H1 (cell line): ENCODE data around the gene ABCC11. TPM values are rescaled to one million over a fixed set of nuclear protein-coding genes. Genes with fewer than 3 reads are reported as not detected.

Experiments used
- CTCF ChIA-PET: fragments of 300-600 bp; sonication (Branson Sonifier 250); formaldehyde crosslinking; loops from one replicate; lab custom pipeline; 2021; ENCODE audit not compliant: partially characterized antibody; lab: Charles Lee
- POLR2A ChIA-PET: fragments of 300-600 bp; sonication (Branson Sonifier 250); formaldehyde crosslinking; loops from one replicate; lab custom pipeline; 2021; ENCODE audit warnings: inconsistent platforms; ENCODE audit not compliant: partially characterized antibody; lab: Charles Lee
- DNase-seq, 2 experiments: peaks; one replicate each; pipeline versions ENCODE4 v3.0.0 to v3.0.0-alpha.2; 2010 to 2022; ENCODE audit warnings: low spot score in 2 of 2, low read depth in 1 of 2, mixed read lengths in 1 of 2
- FAIRE-seq: peaks from 2 replicates; lab custom pipeline; 2011; peaks lifted over from hg19 to GRCh38; lab: Jason Lieb, UNC
- H2AFZ ChIP-seq: 2 replicates; pipeline ENCODE4 v1.8.1; 2012; ENCODE audit warnings: low read length, inconsistent platforms
- H2AK5ac ChIP-seq: 2 replicates; pipeline ENCODE4 v1.6.1; 2013; ENCODE audit warnings: low read depth, low read length
- H2BK120ac ChIP-seq: replicated peaks from 2 replicates; pipeline ENCODE3; 2013; ENCODE audit warnings: low read depth, low read length, inconsistent platforms
- H2BK12ac ChIP-seq: 2 replicates; pipeline ENCODE4 v1.6.1; 2013; ENCODE audit warnings: low read depth, low read length
- H2BK15ac ChIP-seq: 2 replicates; pipeline ENCODE4 v1.6.1; 2013; ENCODE audit warnings: low read length
- H2BK20ac ChIP-seq: 2 replicates; pipeline ENCODE4 v1.6.1; 2013; ENCODE audit warnings: low read length
- H2BK5ac ChIP-seq: 2 replicates; pipeline ENCODE4 v1.6.1; 2013; ENCODE audit warnings: low read depth, low read length
- H3K14ac ChIP-seq: 2 replicates; pipeline ENCODE4 v1.6.1; 2013; ENCODE audit warnings: inconsistent platforms; ENCODE audit not compliant: insufficient read length
- H3K18ac ChIP-seq: 2 replicates; pipeline ENCODE4 v1.6.1; 2013; ENCODE audit warnings: low read length; ENCODE audit errors: extremely low read depth
- H3K23ac ChIP-seq: 2 replicates; pipeline ENCODE4 v1.6.1; 2013; ENCODE audit warnings: inconsistent platforms; ENCODE audit not compliant: insufficient read length
- H3K23me2 ChIP-seq: 2 replicates; pipeline ENCODE4 v1.6.1; 2013; ENCODE audit warnings: low read depth, low read length
- H3K27ac ChIP-seq: 2 replicates; pipeline ENCODE4 v1.6.1; 2011; ENCODE audit warnings: low read depth, low read length, inconsistent platforms
- H3K27me3 ChIP-seq, 4 experiments: replicated peaks in 1 of 4; 1 replicate in 1 of 4; 2 replicates in 3 of 4; pipeline versions ENCODE4 v1.6.1 to v1.8.1; 2011 to 2013; ENCODE audit warnings: low read length in 3 of 4, mild to moderate bottlenecking in 3 of 4, inconsistent platforms in 2 of 4, mixed read lengths in 2 of 4, moderate library complexity in 1 of 4; ENCODE audit not compliant: control insufficient read depth in 3 of 4, insufficient read depth in 3 of 4; ENCODE audit errors: extremely low read depth in 1 of 4
- H3K36me3 ChIP-seq, 4 experiments: 2 replicates each; pipeline versions ENCODE4 v1.6.1 to v1.8.1; 2011 to 2013; ENCODE audit warnings: mild to moderate bottlenecking in 4 of 4, low read length in 3 of 4, moderate library complexity in 2 of 4, control low read depth in 1 of 4, inconsistent platforms in 1 of 4; ENCODE audit not compliant: insufficient read depth in 4 of 4, control insufficient read depth in 2 of 4
- H3K4ac ChIP-seq: replicated peaks from 2 replicates; pipeline ENCODE3; 2013; ENCODE audit warnings: low read length, low read depth, mixed read lengths, inconsistent platforms; ENCODE audit not compliant: insufficient read length
- H3K4me1 ChIP-seq, 4 experiments: replicated peaks in 1 of 4; 1 replicate in 1 of 4; 2 replicates in 3 of 4; pipeline versions ENCODE4 v1.6.1 to v1.8.1; 2011 to 2013; ENCODE audit warnings: low read length in 3 of 4, inconsistent platforms in 2 of 4, mixed read lengths in 1 of 4; ENCODE audit not compliant: insufficient read depth in 4 of 4, control insufficient read depth in 3 of 4
- H3K4me2 ChIP-seq, 2 experiments: 2 replicates each; pipeline versions ENCODE4 v1.6.1 to v1.8.1; 2011 to 2013; ENCODE audit warnings: low read depth in 2 of 2, low read length in 2 of 2, control low read depth in 1 of 2, inconsistent platforms in 1 of 2, mild to moderate bottlenecking in 1 of 2; ENCODE audit not compliant: insufficient read depth in 1 of 2
- H3K4me3 ChIP-seq, 4 experiments: fragments of 200-600, 300-600 bp in 1 of 4; sonication (generic), shearing (Covaris generic), sonication (Bioruptor Twin) in 1 of 4; 2 replicates each; pipeline versions ENCODE4 v1.5.1 to v1.8.1; 2011 to 2016; ENCODE audit warnings: low read length in 4 of 4, low read depth in 3 of 4, control low read depth in 2 of 4, inconsistent platforms in 2 of 4, mild to moderate bottlenecking in 2 of 4, mixed read lengths in 1 of 4, moderate library complexity in 1 of 4; ENCODE audit not compliant: insufficient read depth in 2 of 4; ENCODE audit errors: extremely low read depth in 1 of 4
- H3K56ac ChIP-seq: replicated peaks from 2 replicates; pipeline ENCODE3; 2013; ENCODE audit warnings: low read depth, mild to moderate bottlenecking, mixed read lengths, low read length, inconsistent platforms; ENCODE audit not compliant: insufficient read length
- H3K79me1 ChIP-seq: 2 replicates; pipeline ENCODE4 v1.6.1; 2013; ENCODE audit warnings: low read depth, low read length, control low read depth
- H3K79me2 ChIP-seq, 2 experiments: 2 replicates each; pipeline versions ENCODE4 v1.6.1 to v1.8.1; 2012 to 2013; ENCODE audit warnings: low read length in 2 of 2, mild to moderate bottlenecking in 2 of 2, inconsistent platforms in 1 of 2; ENCODE audit not compliant: insufficient read depth in 2 of 2, control insufficient read depth in 1 of 2
- H3K9ac ChIP-seq, 4 experiments: replicated peaks in 1 of 4; 1 replicate in 1 of 4; 2 replicates in 3 of 4; pipeline versions ENCODE4 v1.6.1 to v1.8.1; 2011 to 2013; ENCODE audit warnings: low read depth in 3 of 4, low read length in 3 of 4, control low read depth in 2 of 4, mild to moderate bottlenecking in 2 of 4, moderate library complexity in 2 of 4, inconsistent platforms in 1 of 4; ENCODE audit errors: extremely low read depth in 1 of 4
- H3K9me3 ChIP-seq, 2 experiments: 2 replicates each; pipeline versions ENCODE4 v1.6.1 to v1.8.1; 2012 to 2013; ENCODE audit warnings: mild to moderate bottlenecking in 2 of 2, moderate library complexity in 2 of 2, control low read depth in 1 of 2, inconsistent platforms in 1 of 2, low read depth in 1 of 2, low read length in 1 of 2, mixed read lengths in 1 of 2; ENCODE audit not compliant: insufficient read depth in 2 of 2
- H4K20me1 ChIP-seq, 2 experiments: replicated peaks in 1 of 2; 2 replicates each; pipeline versions ENCODE3 to v1.8.1; 2011 to 2013; ENCODE audit warnings: inconsistent platforms in 2 of 2, low read length in 2 of 2, mild to moderate bottlenecking in 1 of 2; ENCODE audit not compliant: insufficient read depth in 2 of 2, control insufficient read depth in 1 of 2
- H4K5ac ChIP-seq: 2 replicates; pipeline ENCODE4 v1.6.1; 2013; ENCODE audit warnings: low read length, low read depth, mixed read lengths, inconsistent platforms; ENCODE audit not compliant: insufficient read length
- H4K8ac ChIP-seq: 2 replicates; pipeline ENCODE4 v1.8.0; 2013; ENCODE audit warnings: mild to moderate bottlenecking, moderate library complexity, low read length, inconsistent platforms; ENCODE audit not compliant: insufficient read depth; ENCODE audit errors: extremely low read depth
- H4K91ac ChIP-seq: replicated peaks from 2 replicates; pipeline ENCODE3; 2013; ENCODE audit warnings: low read length, mixed read lengths, inconsistent platforms; ENCODE audit not compliant: insufficient read length
- CHD2 ChIP-seq: IDR thresholded peaks from 2 replicates; pipeline ENCODE4 v1.6.1; 2012; ENCODE audit warnings: low read length, improper control_type of control experiment
- CTBP2 ChIP-seq: IDR thresholded peaks from 2 replicates; pipeline ENCODE4 v1.7.0; 2011; ENCODE audit warnings: borderline replicate concordance, mild to moderate bottlenecking, moderate library complexity, mixed read lengths, low read length; ENCODE audit not compliant: insufficient read depth, insufficient read length
- EP300 ChIP-seq, 2 experiments: IDR thresholded peaks; 1 replicate in 1 of 2; 2 replicates in 1 of 2; pipeline ENCODE4 v1.6.1; 2011 to 2012; ENCODE audit warnings: low read depth in 2 of 2, low read length in 2 of 2, mild to moderate bottlenecking in 2 of 2, borderline replicate concordance in 1 of 2, inconsistent platforms in 1 of 2, moderate library complexity in 1 of 2
- GABPA ChIP-seq: IDR thresholded peaks from 2 replicates; pipeline ENCODE4 v1.6.1; 2011; ENCODE audit warnings: mild to moderate bottlenecking, low read length, moderate library complexity, borderline replicate concordance; ENCODE audit not compliant: insufficient read depth
- MAFK ChIP-seq: IDR thresholded peaks from 2 replicates; pipeline ENCODE4 v1.6.1; 2012; ENCODE audit warnings: low read depth, mild to moderate bottlenecking, improper control_type of control experiment, low read length
- NANOG ChIP-seq: IDR thresholded peaks from 2 replicates; pipeline ENCODE4 v1.6.1; 2011; ENCODE audit warnings: low read length, low read depth, mild to moderate bottlenecking, inconsistent platforms; ENCODE audit not compliant: insufficient read depth, poor library complexity, severe bottlenecking
- PHF8 ChIP-seq: fragments of 200-600 bp; sonication (generic); conservative IDR thresholded peaks from 2 replicates; pipeline ENCODE4 v1.7.1; 2012; ENCODE audit warnings: low read depth, mild to moderate bottlenecking, inconsistent platforms, low read length, moderate library complexity
- POLR2A ChIP-seq, 2 experiments: IDR thresholded peaks; 1 replicate in 1 of 2; 2 replicates in 1 of 2; pipeline ENCODE4 v1.6.1; 2011; ENCODE audit warnings: low read depth in 2 of 2, low read length in 2 of 2, mild to moderate bottlenecking in 2 of 2; ENCODE audit errors: control extremely low read depth in 1 of 2
- POU5F1 ChIP-seq: IDR thresholded peaks from 2 replicates; pipeline ENCODE4 v1.6.1; 2011; ENCODE audit warnings: low read depth, mild to moderate bottlenecking, low read length, moderate library complexity
- RNF2 ChIP-seq: fragments of 200-900, 300-1000 bp; sonication (generic); IDR thresholded peaks from 2 replicates; pipeline ENCODE4 v1.7.1; 2016; ENCODE audit warnings: borderline replicate concordance, low read depth, mild to moderate bottlenecking, antibody characterized with exemption, low read length; ENCODE audit not compliant: poor library complexity, severe bottlenecking; ENCODE audit errors: missing control alignments
- RXRA ChIP-seq: IDR thresholded peaks from 2 replicates; pipeline ENCODE4 v1.6.1; 2011; ENCODE audit warnings: low read depth, mild to moderate bottlenecking, low read length, moderate library complexity; ENCODE audit not compliant: insufficient read depth
- SIRT6 ChIP-seq: IDR thresholded peaks from one replicate; pipeline ENCODE4 v1.7.1; 2012; ENCODE audit warnings: low read length, inconsistent platforms
- SIX5 ChIP-seq: IDR thresholded peaks from 2 replicates; pipeline ENCODE4 v1.6.1; 2011; ENCODE audit warnings: mild to moderate bottlenecking, low read depth, low read length
- SUZ12 ChIP-seq: fragments of 200-600 bp; sonication (generic); IDR thresholded peaks from 2 replicates; pipeline ENCODE4 v1.6.1; 2012; ENCODE audit warnings: mild to moderate bottlenecking, inconsistent platforms, low read length, moderate library complexity, mixed read lengths
- TBP ChIP-seq: IDR thresholded peaks from 2 replicates; pipeline ENCODE4 v1.6.1; 2011; ENCODE audit warnings: low read depth, low read length, improper control_type of control experiment
- WGBS, 2 experiments: shearing (Covaris generic) in 1 of 2; methylation state at CpG; one replicate each; pipeline versions ENCODE4 v1.1.6 to v1.1.7; 2013 to 2015; ENCODE audit warnings: low lambda C conversion rate in 2 of 2, mixed read lengths in 2 of 2, inconsistent platforms in 1 of 2, low coverage in 1 of 2, missing lambda C conversion rate in 1 of 2; ENCODE audit not compliant: insufficient replicate concordance in 2 of 2, insufficient coverage in 1 of 2, insufficient read length in 1 of 2; ENCODE audit errors: extremely low coverage in 1 of 2, missing lambda C conversion rate in 1 of 2; 5-methylcytosine and 5-hydroxymethylcytosine counted together
- polyA plus RNA-seq, 7 experiments: library from polyadenylated mRNA; depleted of rRNA in 3 of 7; stranded (reverse) in 5 of 7; unstranded in 2 of 7; fragments of >200 nt in 5 of 7; fragments of 200-250 nt in 2 of 7; gene quantifications; 1 replicate in 5 of 7; 2 replicates in 1 of 7; 4 replicates in 1 of 7; pipeline versions ENCODE4 v1.2.1 to v1.2.3, GENCODE V29; 2011 to 2013; ENCODE audit warnings: missing spikeins in 2 of 7, mixed read lengths in 2 of 7
- total RNA-seq: library from RNA; stranded (reverse); fragmentation: NEBNext Ultra II Directional; extraction: Animal tissue kit (Norgen Biotek cat#: 25700); gene quantifications from 2 replicates; pipeline ENCODE4 v1.2.1, GENCODE V29; 2021

ABCC11 gene
- total and polyA plus RNA-seq, 2 of the 8 experiments (the other 6 are each of a cell fraction or from before 2014, with no cell fraction given), result 0.06 TPM; not detected in 1

- Histone ChIP-seq H3K79me2 (no peaks in the 10 kb centered on the region), H3K36me3 (no peaks in the 10 kb centered on the region), H3K4me1 (no peaks in the 10 kb centered on the region), H3K56ac (no peak overlapping the region), H4K91ac (no peak overlapping the region), H3K14ac (no peak overlapping the region), H4K20me1 (no peaks in the 10 kb centered on the region), H2BK12ac (no peak overlapping the region), H3K27ac (no peak overlapping the region), H3K9me3 (no peaks in the 10 kb centered on the region), H2BK15ac (no peak overlapping the region), H3K23ac (no peak overlapping the region), H3K23me2 (no peaks in the 10 kb centered on the region), H3K4ac (no peak overlapping the region), H3K27me3 (no peaks in the 10 kb centered on the region), H3K4me2 (no peak overlapping the region), H3K9ac (no peak overlapping the region), H3K4me3 (no peak overlapping the region), H3K18ac (no peak overlapping the region), H2BK120ac (no peak overlapping the region), H2AFZ (no peak overlapping the region), H4K5ac (no peak overlapping the region), H2AK5ac (no peak overlapping the region), H4K8ac (no peak overlapping the region), H2BK5ac (no peak overlapping the region), H2BK20ac (no peak overlapping the region), H3K79me1 (no peaks in the 10 kb centered on the region)
- FAIRE-seq, result no peak
- WGBS, 2 experiments, result 87% methylated on average over 5 of the region's 5 CpGs; no CpG with 5 or more reads in 1 of the 2 experiments
- ChIA-PET POLR2A (no interaction called here), CTCF (interaction anchor here (0.6 kb wide), 1 partner anchor 1371 kb away, joined by 3 read pairs; no protein-coding TSS in a partner anchor)
- no peak for DNase-seq
- TF ChIP-seq NANOG, result no peak
- TF ChIP-seq POU5F1, result no peak
- no peak for TF ChIP-seq EP300 (IDR thresholded peaks at IDR 0.05; ENCODE audit: borderline replicate concordance in 1 of 2, low read depth in 2 of 2, low read length in 2 of 2)
- TF ChIP-seq GABPA, result no peak
- no peak for TF ChIP-seq SIX5
- TF ChIP-seq CTBP2, result no peak
- no peak for TF ChIP-seq MAFK
- TF ChIP-seq RXRA, result no peak
- no peak for TF ChIP-seq RNF2
- TF ChIP-seq PHF8, result no peak
- no peak for TF ChIP-seq CHD2
- no peak for TF ChIP-seq POLR2A (IDR thresholded peaks at IDR 0.05; ENCODE audit: control extremely low read depth in 1 of 2, low read depth in 2 of 2, low read length in 2 of 2)
- no peak for TF ChIP-seq SUZ12
- no peak for TF ChIP-seq TBP
- TF ChIP-seq SIRT6, result no peak
These were observed 21.9 kb downstream of the ABCC11 start for GRCh38 chr16:48225456-48225855.
